Esophagus squamous epithelium (tissue), 4 donors: ENCODE results near the gene ARVCF.

Experiments
- POLR2A ChIP-seq, 4 donors: fragments of 450-650 bp; IDR thresholded peaks; one replicate each; pipeline ENCODE4 v1.6.1; 2017; ENCODE audit warnings: antibody characterized with exemption in 4 of 4, mild to moderate bottlenecking in 4 of 4, moderate library complexity in 3 of 4
- TF ChIP-seq, protein P1 (sequence below), 6 experiments: fragments of 450-650 bp in 4 of 6; fragments of 200-600 bp in 2 of 6; sonication (generic) in 2 of 6; IDR thresholded peaks; one replicate each; pipeline ENCODE4 v1.5.1; 2016 to 2019; ENCODE audit warnings: antibody characterized with exemption in 6 of 6, mild to moderate bottlenecking in 4 of 6, moderate library complexity in 4 of 6

DNA sequence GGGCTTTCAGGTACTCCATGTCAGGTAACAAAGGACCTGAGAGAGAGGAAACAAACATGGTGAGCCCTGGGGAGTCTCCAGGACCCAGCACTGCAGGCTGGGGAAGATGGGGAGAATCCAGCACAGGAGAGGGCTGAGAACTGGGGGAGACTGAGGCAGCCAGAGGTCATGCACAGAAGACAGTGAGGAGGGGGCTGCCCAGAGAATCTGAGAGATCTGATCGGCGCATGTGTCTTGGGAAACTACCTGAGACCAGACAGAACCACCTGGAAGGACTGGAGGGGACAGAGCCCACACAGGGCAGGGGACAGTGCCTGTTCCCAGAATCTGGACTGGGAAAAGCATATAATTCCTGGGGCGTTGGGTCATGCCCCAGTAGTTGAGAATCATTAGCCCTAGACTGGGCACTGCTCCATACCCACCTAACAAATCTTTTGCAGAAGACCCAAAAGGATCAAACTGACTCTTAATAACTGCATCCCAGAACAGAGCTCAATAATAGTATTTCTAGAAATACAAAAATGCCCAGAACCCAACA is 95.0 kb downstream of the ARVCF start:
- TF ChIP-seq, protein P1, sequence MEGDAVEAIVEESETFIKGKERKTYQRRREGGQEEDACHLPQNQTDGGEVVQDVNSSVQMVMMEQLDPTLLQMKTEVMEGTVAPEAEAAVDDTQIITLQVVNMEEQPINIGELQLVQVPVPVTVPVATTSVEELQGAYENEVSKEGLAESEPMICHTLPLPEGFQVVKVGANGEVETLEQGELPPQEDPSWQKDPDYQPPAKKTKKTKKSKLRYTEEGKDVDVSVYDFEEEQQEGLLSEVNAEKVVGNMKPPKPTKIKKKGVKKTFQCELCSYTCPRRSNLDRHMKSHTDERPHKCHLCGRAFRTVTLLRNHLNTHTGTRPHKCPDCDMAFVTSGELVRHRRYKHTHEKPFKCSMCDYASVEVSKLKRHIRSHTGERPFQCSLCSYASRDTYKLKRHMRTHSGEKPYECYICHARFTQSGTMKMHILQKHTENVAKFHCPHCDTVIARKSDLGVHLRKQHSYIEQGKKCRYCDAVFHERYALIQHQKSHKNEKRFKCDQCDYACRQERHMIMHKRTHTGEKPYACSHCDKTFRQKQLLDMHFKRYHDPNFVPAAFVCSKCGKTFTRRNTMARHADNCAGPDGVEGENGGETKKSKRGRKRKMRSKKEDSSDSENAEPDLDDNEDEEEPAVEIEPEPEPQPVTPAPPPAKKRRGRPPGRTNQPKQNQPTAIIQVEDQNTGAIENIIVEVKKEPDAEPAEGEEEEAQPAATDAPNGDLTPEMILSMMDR (IDR thresholded peaks at IDR 0.05): no peak
- no peak for TF ChIP-seq POLR2A (IDR thresholded peaks at IDR 0.05)
